A172 (cell line): Measurements from ENCODE around the gene CASP2. TPM values are rescaled to one million over a fixed set of nuclear protein-coding genes. Genes with fewer than 3 reads are reported as not detected.
A peak's percentile ranks its signal among the peaks of the same experiment; 100 is the strongest.
"Not testable (repeated sequence)": the region's sequence is repeated elsewhere in the genome, so short reads cannot be mapped to it uniquely, and the experiment has no call there.

Source experiments
- DNase-seq: peaks from one replicate; pipeline ENCODE4 v3.0.0-alpha.2; 2015; ENCODE audit warnings: low spot score
- total RNA-seq: library from RNA; depleted of rRNA; stranded (reverse); fragments of >200 nt; shearing (Covaris generic); gene quantifications from 2 replicates; pipeline ENCODE4 v1.2.3, GENCODE V29; 2014

Gene CASP2
- total RNA-seq, 1 experiment from 2014 or later: 34.4 TPM

GRCh38 chr7:143264196-143264568 lies 24.0 kb upstream of the CASP2 start:
- not testable (repeated sequence) for DNase-seq

- no peak for DNase-seq
These were observed 23.0 kb upstream of the CASP2 start for GRCh38 chr7:143265017-143265693.

- DNase-seq: no peak
These were observed 18.9 kb upstream of the CASP2 start for GRCh38 chr7:143269251-143269650.

GRCh38 chr7:143271240-143271639 lies 16.9 kb upstream of the CASP2 start:
- DNase-seq: no peak

GRCh38 chr7:143272871-143273270 lies 15.3 kb upstream of the CASP2 start:
- no peak for DNase-seq

- peak; percentile 53 for DNase-seq
These were observed 8.7 kb upstream of the CASP2 start for GRCh38 chr7:143279186-143280098.

GRCh38 chr7:143280160-143280559 lies 8.0 kb upstream of the CASP2 start:
- DNase-seq: no peak

GRCh38 chr7:143280566-143280965 lies 7.6 kb upstream of the CASP2 start:
- DNase-seq: no peak

- no peak for DNase-seq
These were observed 6.6 kb upstream of the CASP2 start for GRCh38 chr7:143281529-143281928.

GRCh38 chr7:143282124-143282523 lies 6.0 kb upstream of the CASP2 start:
- no peak for DNase-seq

- DNase-seq: no peak
These were observed 4.8 kb upstream of the CASP2 start for GRCh38 chr7:143283381-143283780.

GRCh38 chr7:143284591-143285469 lies 3.3 kb upstream of the CASP2 start, which contains the start of gene TMEM139:
TSS of gene TMEM139 (plus strand) at chr7:143284958. CDS start at chr7:143285958, 1,000 bp downstream.
- DNase-seq: peak; percentile 19

GRCh38 chr7:143285470-143285778 lies 2.7 kb upstream of the CASP2 start:
- peak; percentile 72 for DNase-seq

GRCh38 chr7:143285806-143286521 lies 2.2 kb upstream of the CASP2 start:
- DNase-seq: no peak

GRCh38 chr7:143286522-143286890 lies 1.6 kb upstream of the CASP2 start:
- DNase-seq: no peak

GRCh38 chr7:143287339-143287934 lies 714 bp upstream of the CASP2 start:
- no peak for DNase-seq

GRCh38 chr7:143288836-143289235 lies 685 bp downstream of the CASP2 start:
- DNase-seq: peak; percentile 4

GRCh38 chr7:143289421-143289820 lies 1.3 kb downstream of the CASP2 start:
- no peak for DNase-seq

GRCh38 chr7:143289888-143290287 lies 1.7 kb downstream of the CASP2 start:
- not testable (repeated sequence) for DNase-seq

GRCh38 chr7:143290293-143290692 lies 2.1 kb downstream of the CASP2 start:
- DNase-seq: no peak

- DNase-seq: no peak
These were observed 4.7 kb downstream of the CASP2 start for GRCh38 chr7:143292876-143293275.
